Hindlimb muscle (tissue), 1 donor: Measurements from ENCODE around the gene CACNA2D2. TPM values are rescaled to one million over a fixed set of nuclear protein-coding genes. Genes with fewer than 3 reads are reported as not detected.

Experiments
- DNase-seq: peaks from one replicate; pipeline ENCODE4 v3.0.0-alpha.2; 2013
- polyA plus RNA-seq: library from polyadenylated mRNA; unstranded; fragments of 120-200 nt; gene quantifications from one replicate; pipeline ENCODE4 v1.2.1, GENCODE V29; 2013; ENCODE audit not compliant: insufficient read length

The CACNA2D2 gene
- polyA plus RNA-seq, 1 donor = 8.2 TPM

GRCh38 chr3:50425911-50426310 lies 77.5 kb downstream of the CACNA2D2 start:
- DNase-seq = no peak

- DNase-seq = no peak
Measured at GRCh38 chr3:50423543-50423942, 79.9 kb downstream of the CACNA2D2 start.

- DNase-seq = no peak
Measured at GRCh38 chr3:50422153-50422552, 81.3 kb downstream of the CACNA2D2 start.

- no peak for DNase-seq
Measured at GRCh38 chr3:50419595-50420370, 83.7 kb downstream of the CACNA2D2 start.

GRCh38 chr3:50418850-50419249 lies 84.6 kb downstream of the CACNA2D2 start:
- no peak for DNase-seq

- no peak for DNase-seq
Measured at GRCh38 chr3:50417637-50418033, 85.8 kb downstream of the CACNA2D2 start.

DNA sequence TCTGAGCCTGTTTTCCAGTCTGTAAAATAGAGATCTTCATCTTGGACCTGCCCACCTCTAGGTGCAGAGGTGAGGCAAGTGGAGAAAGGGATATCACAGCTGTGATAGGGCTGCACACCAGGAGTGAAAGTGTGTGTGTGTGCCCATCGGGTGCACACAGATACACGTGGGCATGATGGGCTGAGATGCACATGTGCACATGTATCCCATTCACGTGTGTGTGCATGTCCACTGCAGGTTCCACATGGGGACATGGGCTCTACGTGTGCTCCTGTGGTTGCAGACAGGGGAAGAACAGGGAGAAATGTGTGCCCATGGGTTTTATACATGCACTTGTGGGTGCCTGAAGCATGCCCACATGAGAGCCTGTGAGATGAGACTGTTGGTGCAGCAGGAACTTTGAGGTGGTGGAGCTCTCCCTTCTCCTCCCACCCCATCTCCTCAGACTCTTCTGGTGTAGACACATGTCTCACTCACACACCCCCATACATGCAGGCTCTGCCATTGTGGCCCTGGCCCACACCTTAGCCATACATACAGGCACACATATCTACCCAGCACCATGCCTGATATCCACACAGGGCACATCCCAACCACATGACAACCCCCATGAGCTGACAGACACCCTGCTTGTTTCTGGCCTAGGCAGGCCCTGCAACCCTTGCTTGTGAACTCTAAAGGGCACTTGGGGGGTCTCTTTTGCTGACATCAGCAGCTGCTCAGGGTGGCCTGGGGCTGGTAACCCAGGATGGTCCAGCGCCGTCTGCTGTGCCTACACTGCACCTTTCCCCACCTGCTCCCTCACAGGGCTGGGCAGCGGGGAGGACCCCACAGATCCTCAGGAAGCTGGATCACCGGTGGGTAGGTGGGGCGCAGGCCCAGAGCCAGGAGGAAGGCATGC lies 86.4 kb downstream of the CACNA2D2 start:
- no peak for DNase-seq

DNA sequence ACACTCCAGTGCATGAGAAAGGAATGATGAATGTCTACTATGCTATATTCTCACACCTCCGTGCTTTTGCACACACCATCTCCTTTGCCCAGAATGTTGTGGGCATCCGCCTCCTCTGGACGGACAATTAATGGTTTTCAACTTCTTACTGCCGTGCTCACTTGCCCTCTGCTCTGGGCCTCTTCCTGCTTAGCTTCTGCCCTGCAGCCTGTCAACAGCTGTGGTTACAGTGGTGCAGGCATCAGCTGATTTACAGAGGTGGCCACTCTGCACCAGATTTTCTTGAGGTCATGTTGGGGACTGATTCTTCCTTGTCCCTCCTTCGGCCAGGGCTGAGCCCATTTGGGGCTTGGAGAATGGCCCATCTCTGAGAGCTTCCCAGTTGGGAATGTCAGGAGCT lies 87.6 kb downstream of the CACNA2D2 start:
- no peak for DNase-seq

GRCh38 chr3:50415061-50415460 lies 88.4 kb downstream of the CACNA2D2 start:
- DNase-seq = no peak

DNA sequence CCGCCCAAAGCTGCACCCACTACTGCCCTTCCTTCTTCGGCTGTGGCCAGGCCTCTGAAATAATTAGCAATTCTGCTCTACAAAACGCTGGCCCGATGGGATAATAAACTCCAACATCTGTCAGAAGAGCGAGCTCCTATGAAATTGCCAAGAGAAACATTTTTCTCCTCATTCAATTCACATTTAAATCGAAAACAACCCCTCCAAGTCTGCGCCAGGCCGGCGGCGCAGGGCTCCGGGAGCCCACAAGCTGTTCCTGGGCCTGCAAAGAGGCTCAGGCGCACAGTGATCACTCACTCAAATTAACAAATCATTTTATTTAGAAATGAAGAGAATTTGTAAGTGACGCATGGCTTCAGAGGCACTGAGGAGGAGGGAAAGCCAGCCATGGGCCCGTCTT lies 88.8 kb downstream of the CACNA2D2 start:
- no peak for DNase-seq

GRCh38 chr3:50412231-50412754 lies 91.1 kb downstream of the CACNA2D2 start:
- no peak for DNase-seq

DNA sequence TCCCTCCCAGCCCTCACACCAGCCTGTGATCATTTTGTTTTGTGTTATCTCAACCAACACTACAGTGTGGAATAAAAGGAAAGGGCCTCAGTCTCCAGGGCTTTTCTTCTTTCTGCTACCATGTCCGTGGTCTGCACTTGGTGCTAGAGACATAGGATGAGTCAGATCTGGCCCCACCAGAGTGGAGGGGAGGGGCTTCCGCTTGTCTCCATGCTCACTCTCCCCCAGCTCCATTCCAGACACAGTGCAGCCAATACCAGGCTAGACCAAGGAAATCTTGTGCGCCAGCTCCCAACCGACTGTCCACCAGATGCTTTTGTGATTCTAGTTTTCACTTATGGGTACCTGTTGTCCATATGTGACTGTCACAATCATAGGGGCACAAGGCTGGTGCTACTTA lies 92.2 kb downstream of the CACNA2D2 start:
- DNase-seq = no peak

GRCh38 chr3:50410608-50411139 lies 92.8 kb downstream of the CACNA2D2 start:
- DNase-seq = no peak

DNA sequence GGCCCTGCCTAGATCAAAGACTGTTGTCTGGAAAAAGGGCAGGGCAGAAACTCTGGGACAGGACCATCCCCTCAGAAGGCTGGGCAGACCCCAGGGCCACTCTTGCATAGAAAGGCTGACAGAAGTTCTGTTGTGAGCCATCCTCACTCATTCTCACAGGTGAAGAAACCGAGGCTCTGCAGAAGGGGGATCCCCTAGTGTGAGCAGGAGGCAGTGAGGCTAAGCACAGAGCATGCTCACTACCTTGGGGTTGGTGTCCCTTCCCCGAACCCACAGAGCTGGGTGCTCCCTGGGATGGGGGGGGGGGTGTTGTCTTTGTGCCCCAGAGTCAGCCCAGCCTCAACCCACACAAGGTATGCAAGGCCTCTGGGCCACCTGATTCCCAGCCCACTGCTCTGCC lies 93.2 kb downstream of the CACNA2D2 start:
- DNase-seq = no peak

DNA sequence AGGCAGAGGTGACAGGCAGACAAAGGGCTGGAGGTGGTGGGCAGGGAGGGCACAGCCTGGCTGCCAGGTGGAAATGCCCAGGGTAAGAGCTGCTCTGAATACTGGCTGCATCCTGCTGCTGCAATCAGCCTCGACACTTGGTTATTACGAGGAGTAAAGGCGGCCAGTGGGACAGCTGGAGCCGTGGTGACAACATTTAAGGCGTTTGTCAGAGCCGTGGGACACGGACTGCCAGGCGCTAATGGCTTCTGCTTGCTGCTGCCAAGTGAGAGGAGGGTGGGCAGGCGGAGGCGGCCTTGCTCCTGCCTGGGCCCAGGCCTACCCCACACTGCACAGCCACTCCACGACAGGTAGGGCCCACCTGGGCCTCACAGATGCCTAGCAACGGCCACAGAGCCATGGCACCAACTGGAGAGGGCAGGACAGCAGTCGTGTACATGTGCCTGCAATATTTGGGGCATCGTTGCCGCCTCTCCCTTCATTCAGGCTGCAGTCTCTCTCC lies 94.9 kb downstream of the CACNA2D2 start:
- no peak for DNase-seq

DNA sequence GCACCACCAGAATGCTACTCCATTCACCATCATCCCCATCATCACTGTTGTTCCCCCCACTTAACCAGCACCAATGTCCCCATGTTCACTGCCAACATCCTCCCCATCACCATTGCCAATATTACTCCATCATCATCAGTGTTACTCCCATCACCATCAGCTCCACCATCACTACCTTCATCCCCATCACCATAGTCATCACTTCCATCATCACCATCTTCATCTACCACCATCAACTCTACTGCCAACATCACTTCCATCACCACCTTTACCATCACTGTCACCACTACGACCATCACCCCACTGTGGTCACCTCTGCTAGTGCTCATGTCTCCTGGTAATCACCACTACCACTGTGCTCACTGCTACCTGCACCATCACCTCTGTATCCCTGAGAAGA lies 96.9 kb downstream of the CACNA2D2 start:
- no peak for DNase-seq

GRCh38 chr3:50405249-50405648 lies 98.2 kb downstream of the CACNA2D2 start:
- no peak for DNase-seq

DNA sequence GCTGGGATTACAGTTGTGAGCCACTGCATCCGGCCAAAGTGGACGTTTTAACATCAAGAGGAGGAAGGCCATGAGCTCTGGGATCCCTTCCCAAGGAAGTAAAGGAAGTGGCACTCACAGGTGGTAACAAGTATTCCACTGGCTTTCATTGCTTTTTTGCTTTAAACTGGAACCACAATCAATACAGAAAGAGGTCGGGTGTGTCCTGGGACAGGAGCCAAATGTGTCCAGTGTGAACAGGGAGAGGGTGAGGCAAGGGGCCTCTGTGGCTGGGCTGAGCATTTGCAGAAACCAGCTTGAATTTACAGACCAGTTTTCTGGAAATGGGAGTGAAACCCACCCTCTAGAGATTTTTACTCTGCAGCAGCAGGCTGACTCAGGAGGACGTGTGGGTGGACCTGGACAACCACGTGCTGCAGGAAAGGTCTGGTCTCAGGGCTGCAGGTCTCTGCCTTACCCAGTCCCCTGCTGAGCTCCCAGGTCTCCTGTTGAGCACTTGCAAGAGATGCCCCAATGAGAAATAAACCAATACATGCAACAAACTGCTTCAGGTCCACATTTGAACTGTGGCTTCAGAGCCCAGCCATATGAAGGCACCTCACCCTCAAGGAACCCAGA lies 101.3 kb downstream of the CACNA2D2 start:
- DNase-seq = no peak

DNA sequence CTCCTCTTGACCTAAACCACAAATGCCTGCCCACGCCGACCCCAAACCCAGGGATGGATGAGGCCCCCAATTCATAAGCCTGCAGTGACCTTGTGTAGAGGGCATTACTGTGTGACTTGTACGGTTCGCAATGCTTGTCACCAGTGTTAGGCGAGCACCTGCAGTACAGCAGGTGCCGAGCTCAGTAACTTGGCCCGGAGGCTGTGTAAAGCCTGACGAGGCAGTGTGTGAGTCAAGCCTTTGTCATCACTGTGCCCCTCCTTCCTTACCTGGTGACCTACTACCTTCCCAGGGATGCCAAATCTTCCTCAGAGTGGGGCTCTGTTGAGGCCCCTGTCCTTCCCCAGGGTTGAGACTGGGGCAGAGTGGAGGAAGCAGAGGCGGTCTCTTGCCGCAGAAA lies 106.9 kb downstream of the CACNA2D2 start:
- no peak for DNase-seq

DNA sequence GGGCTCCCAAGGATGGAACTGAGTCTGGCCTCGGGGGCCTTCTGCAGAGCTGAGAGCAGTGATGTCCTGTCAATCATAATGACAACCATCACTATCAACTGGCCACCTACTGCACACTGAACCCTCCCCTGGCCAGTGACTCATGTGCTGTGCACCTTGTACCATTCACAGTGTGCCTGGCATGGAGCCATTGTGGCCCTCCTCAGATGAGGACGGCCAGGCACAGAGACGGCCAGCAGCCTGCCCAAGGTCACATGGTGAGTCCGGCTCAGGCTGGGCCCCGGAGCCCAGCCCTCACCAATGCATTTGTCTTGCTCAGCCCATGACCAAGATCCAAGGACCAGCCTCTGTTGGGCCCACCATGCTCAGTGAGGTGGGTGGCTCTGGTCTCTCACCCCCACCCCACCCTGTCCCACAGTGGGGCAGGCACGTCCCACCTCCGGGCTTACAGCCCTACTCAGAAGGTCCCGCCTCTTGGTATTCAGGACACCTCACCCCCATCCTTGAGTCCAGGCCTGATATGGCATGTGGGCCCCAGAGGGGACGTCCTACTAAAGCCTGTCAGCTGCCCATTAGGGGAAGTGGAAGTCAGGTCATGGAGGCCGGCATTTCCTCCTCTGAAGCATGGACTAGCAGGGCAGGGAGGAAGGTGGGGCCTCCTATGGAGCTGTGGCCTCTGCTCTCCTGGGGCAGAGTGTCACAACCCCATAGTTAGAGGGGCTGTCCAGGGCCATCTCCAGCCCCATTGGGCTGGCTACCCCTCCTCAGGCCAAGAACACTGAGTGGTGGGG lies 108.2 kb downstream of the CACNA2D2 start:
- DNase-seq = no peak

DNA sequence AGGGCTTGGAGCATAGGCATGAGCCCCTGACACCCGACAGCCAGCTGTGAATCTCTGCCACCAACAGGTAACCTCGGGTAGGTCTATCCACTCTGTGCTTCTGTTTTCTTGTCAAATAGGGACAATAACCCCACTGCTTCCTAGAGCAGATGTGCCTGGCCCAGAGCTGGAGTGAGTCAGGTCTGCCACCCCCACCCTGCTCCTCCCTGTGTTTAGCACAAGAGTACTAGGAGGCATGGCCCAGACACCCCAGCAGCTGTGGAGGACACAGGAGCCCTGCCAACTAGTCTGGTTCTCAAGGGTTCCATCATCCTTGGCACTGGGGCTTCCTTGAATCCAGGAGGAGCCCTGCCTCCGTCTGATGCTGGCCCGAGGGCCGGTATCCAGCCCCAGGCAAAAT lies 110.4 kb downstream of the CACNA2D2 start:
- no peak for DNase-seq
